A549 (cell line): ENCODE data around the gene PSRC1.

ENCODE experiments used
- CTCF ChIP-seq: fragments of >200 bp; sonication (Bioruptor Twin); formaldehyde crosslinking; IDR thresholded peaks from 3 replicates; pipeline ENCODE4 v1.5.1; 2016
- NR3C1 ChIP-seq: fragments of >200 bp; sonication (Bioruptor Twin); formaldehyde crosslinking; IDR thresholded peaks from 3 replicates; pipeline ENCODE4 v1.6.1; 2017
- PHF8 ChIP-seq: fragments of 200-600 bp; sonication (generic); IDR thresholded peaks from 2 replicates; pipeline ENCODE4 v1.6.1; 2016; ENCODE audit warnings: low read depth, mild to moderate bottlenecking, antibody characterized with exemption, moderate library complexity, borderline replicate concordance
- POLR2A ChIP-seq: IDR thresholded peaks from 2 replicates; pipeline ENCODE4 v1.6.1; 2012; ENCODE audit warnings: mild to moderate bottlenecking, low read length
- RFX5 ChIP-seq: fragments of 450-650 bp; IDR thresholded peaks from 2 replicates; pipeline ENCODE4 v1.7.1; 2014; ENCODE audit warnings: antibody characterized with exemption, mild to moderate bottlenecking, moderate library complexity

GRCh38 chr1:109319114-109319513 is 36.2 kb upstream of the PSRC1 start:
- TF ChIP-seq CTCF (no peak), POLR2A (no peak), PHF8 (no peak), RFX5 (no peak), NR3C1 (no peak)
